NCI-H524 treated with DMSO at 0.1 percent for 48 hours (cell line): ENCODE results near the gene MAGI1.
"Not testable (repeated sequence)": the region's sequence is repeated elsewhere in the genome, so short reads cannot be mapped to it uniquely, and the experiment has no call there.

Experiments
- DNase-seq: peaks from one replicate; lab custom pipeline; 2025; lab: John Stamatoyannopoulos, UW

Gene MAGI1

DNA sequence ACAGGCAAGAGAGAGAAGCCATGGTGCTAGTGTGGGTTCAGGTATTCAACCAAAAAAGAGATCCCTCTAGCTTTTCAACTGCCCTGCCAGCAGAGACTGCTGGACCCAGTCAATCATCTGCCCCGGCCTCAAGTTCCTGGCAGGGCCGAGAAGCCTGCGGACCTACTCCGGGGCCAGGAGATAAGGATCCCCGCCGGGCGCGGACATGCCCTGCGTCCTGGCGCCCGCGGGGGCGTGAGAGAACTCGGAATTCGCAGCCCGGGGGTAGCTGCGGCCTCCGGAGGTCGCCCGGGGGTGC is 821 bp upstream of the MAGI1 start:
- DNase-seq, result no peak

DNA sequence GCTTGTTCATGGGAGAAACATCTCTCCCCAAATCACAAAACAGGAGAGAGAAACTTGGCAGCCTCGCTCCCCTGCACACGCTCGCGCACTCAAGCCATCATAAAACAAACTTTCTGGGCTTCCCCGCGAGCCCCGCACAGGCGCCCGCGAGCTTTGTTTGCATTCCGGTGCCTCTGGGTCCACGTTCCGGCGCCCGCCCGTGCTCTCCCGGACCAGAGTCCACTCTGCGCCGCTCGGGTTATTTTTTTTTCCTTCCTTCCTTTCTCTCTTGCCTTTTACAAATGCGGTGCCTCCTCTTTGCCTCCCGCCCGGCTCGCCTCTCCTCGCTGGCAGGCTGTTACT is 363 bp downstream of the MAGI1 start:
- no peak for DNase-seq

DNA sequence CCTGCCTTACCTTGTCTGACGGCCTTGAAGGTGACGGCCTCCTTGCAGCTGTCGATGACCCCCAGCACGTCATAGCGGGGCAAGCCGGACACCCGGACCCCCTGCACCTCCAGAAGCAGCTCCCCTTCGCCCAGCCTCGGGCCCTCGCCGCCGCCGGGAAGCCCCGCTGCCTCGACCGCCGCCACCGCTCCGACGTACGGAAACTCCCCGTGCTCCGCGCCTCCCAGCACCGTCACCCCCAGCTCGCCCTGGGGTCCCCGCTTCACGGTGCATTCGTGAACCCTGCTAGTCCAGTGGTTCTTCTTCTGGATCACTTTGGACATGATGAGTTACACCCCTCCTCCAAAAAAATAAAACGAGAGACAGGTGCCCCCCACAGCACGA is 740 bp downstream of the MAGI1 start:
- DNase-seq, result no peak

DNA sequence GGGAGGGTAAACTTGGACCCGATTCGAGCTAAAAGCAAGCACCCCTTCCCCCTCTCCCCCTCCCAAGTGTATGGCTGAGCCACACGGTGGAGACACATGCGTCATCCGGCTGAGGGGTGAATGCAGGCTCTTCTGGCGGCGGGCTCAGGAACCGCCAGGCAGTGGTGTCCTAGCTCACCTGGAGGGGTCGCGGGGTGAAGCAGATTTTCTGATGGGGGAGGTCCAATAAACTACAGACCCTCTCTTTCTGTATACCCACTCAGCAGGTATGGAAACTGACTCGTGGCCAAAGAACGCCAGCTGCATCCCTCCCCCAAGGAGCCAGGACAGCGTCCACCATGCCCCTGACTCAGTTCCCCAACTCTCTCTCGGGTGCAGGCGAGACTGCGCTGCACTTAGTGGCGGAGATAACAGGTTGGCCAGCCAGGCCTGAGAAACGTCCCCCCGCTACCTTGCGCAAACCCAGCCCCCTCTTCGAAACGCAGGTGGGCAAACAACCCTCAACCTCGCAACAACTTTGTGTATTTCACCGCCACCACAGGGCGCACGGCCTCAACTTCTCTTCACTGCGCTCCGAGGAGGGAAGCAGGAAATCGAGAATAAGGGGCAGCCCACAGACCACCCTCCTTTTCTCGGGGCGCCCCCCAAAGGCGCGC is 1.3 kb downstream of the MAGI1 start:
- DNase-seq, result peak; percentile 1

DNA sequence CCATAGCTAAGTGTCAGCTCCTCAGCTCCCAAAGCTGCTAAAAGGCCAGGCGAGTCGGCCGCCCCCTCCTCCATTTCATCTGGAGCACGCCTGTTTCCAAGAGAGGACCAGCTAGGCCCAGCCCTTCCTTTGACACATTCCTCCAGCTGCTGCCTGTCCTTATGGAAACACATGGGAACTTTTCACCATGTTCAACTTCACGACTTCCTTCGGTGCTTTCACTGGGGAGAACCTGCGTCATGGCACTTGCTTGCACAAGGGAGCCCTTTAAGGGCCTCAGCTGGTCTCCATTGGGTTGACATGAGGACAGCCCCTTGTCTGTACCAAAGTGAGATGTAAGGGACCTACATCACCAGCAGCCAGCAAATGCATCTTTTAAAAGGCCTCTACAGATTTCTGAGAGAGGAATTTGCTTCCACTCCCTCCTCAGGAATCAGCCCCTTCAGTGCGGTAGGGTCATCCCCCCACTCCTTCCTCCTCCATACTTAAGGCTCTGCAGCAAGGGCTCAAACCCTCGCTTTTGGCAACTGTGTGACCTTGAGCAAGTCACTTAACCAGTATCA is 2.1 kb downstream of the MAGI1 start:
- no peak for DNase-seq

DNA sequence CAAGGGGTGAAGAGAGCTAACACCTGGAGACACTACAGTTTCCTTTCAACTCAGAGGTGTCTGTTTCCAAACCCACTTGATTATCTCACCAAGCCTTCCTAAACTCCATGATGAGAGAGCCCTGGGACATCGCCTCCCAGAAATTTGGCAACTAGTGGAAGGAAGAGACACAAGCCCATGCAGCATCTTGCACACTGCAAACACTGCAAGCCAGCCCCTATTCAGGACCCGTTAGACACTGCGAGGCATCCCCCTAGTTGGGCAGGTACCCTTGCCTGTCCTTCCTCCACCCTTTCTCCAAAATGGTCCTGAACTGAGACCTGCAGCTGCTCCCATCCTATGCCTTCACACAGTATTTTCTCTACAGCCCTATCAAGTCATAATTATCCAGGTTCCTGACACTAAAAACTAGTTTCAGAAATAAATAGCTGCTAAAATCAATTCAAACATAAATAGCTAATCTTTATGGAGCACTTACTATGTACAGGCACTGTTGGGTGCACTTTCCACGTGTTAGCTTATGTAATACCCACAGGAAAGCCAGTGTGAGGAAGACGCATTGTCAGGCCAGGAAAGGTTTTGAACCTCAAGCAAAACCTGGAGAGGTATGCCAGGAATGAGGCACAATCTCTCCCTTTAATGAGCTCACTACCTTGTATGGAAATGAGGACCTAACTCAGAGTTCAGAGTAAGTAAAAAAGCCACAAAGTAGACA is 2.8 kb downstream of the MAGI1 start:
- no peak for DNase-seq

DNA sequence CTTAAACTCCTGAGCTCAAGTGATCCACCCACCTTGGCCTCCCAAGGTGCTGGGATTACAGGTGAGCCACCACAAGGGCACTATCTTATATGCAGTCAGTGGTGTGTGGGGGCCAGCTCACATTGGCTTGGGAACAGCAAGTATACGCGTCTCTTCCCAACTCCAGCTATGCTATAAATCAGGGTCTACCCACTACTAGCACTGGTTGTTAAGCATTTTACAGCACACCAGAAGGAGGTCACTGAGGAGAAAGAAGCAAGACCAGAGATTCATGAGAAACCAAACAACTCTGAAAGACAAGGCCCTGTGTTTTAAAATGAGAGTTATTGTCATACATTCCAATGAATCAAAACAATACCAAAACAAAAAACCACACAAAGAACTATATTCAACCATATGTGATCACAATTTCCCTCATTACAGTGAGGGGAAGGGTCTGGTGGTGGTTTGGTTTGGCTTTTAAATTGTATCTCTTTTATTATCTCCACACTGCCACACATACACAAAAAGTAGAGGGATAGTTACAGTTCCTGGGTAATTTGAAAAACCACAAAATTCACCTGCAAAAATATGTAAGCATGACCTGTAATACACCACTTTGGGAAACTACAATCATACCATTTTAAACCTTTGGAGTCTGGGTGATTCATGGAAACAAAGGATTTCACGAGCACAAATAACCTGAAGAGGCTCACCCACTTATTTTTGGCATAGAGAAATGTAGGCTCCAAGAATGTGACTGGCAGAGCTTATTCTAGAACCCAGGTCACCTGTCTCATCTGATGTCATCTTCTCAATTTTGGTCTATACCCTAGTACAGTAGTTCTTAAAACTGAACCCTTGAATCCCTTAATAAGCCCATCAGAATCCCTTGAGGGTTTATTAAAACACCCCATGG is 5.2 kb downstream of the MAGI1 start:
- no peak for DNase-seq

DNA sequence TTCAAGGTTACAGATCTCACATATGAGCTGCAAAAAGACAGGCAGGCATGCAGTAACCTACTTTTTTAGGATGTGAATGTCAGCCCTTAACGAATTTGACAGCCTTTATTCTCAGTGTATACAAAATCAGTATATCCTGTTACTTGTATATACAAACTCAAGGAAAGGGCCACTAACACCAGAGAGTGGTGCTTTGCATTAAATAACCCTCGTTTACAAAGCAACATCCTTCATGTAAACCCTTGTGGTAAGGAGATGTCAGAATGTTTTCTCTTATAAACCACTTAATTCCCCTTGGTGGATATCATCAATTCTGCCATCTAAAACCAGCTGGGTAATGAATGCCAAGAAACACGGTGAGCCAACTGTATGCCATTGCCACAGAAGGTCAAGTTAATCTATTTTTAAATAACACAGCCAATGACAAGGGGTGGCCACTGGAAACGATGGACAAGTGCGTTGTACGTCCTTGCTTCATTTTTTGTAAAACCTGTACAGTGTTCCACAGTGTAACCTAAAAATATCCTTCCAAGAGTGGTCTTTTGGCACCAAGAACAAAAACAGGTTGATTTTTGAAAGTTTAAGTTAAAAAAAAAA is 7.5 kb downstream of the MAGI1 start:
- DNase-seq, result no peak

DNA sequence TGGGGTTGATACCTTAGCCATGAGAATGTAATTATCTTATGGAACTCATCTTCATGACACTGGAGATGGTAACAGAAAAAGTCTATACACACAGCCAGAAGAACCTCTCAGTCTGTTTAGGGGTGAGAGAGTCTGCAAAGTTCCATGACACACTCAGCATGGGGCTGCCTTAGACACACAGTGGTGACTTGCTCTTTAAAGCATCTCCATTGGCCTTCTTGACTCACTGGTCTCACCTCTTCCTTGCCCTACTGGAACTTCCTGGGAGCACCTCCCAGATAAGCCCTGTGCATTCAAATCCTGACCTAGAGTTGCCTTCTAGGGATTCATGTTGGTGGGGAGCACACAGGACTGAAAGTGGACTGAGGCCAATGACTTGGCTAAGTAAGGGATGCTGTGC is 9.3 kb downstream of the MAGI1 start:
- no peak for DNase-seq

DNA sequence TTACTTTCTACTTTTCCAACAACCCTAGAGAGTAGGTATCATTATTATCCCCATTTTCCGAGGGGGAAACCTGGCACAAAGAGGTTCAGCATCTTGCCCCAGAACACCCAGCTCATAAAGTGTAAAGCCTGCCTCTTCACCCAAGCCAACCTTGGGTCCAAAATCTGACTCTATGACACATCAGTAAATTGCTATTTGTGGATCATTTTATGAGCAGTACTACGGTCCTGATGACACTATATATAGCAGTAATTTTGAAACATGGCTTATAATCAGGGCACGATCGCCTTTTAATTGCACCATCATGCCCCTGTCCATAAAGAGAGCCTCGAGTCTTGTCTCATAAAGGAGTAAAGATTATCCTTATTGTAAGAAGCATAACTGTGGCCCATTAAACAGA is 9.7 kb downstream of the MAGI1 start:
- DNase-seq, result no peak

DNA sequence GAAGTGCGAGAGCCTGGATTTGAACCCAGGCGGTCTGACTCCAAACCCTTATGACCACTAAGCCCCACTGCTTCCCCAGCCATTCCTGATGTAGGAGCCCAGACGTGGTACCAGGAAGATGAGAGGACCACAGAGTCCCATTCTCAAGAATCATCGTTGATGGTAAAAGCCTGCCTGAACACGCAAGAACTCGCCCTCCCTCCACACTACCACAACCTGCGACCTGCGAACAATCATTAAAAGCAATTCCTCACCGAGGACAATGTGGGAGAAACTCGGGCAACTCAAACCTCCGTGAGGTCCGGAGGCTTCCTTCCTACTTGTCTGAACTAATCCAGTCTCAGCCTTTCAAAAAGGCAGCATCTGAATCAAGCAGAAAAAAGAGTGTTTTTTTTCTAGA is 10.3 kb downstream of the MAGI1 start:
- no peak for DNase-seq

DNA sequence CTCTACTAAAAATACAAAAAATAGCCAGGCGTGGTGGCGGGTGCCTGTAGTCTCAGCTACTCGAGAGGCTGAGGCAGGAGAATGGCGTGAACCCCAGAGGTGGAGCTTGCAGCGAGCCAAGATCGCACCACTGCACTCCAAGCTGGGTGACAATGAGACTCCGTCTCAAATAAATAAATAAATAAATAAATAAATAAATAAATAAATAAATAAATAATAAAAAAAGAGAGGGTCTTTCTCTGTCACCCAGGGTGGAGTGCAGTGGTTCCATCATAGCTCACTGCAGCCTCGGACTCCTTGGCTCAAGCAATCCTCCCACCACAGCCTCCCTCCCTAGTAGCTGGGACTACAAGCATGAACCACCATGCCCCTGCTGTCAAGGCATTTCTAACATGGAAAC is 11.6 kb downstream of the MAGI1 start:
- not testable (repeated sequence) for DNase-seq

DNA sequence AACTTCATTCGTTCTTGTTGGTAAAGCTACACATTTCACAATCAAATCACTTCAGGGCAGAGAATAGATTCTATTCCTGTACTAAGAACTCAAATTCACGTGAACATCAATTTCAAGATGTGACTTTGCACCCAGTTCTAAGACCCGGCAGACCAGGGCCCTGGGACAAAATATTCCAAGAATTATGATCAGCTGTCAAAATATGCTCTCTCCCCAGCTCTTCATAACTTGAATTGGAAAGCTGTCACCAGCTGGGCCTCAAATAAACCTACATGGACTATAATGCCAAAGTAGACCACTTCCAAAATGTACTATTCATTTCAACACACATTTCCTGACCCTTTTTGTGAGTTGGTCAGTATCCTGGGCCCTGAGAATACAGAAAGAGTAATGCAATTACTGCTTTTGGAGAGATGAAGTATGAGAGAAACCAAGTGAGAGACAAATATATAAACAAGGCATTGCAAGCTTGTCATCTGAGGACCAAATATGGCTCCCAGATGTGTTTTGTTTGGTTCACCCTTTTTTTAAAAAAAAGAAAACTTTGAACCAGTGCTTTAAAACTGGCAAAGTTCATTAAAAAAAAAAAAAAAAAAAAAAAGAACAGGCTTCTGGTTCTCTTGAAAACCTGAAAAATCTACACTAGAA is 14.9 kb downstream of the MAGI1 start:
- no peak for DNase-seq

DNA sequence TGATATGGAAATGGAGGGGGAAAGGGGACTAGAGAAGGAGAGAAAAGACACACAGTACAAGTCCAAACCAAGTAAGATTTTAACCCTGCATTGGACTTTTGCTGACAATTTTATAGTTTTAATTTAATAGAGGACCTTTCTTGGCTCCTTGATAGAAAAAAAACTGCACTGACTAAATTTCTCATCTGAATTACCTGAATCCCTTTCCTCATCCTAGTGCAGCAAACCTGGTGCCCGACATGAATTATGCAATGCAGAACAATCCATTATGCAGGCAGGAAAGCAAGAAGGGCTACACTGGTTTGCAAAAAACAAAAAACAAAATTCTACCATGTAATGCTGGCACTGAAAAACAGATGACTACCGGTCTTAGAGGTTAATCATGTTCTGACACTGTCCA is 15.5 kb downstream of the MAGI1 start:
- DNase-seq, result no peak

DNA sequence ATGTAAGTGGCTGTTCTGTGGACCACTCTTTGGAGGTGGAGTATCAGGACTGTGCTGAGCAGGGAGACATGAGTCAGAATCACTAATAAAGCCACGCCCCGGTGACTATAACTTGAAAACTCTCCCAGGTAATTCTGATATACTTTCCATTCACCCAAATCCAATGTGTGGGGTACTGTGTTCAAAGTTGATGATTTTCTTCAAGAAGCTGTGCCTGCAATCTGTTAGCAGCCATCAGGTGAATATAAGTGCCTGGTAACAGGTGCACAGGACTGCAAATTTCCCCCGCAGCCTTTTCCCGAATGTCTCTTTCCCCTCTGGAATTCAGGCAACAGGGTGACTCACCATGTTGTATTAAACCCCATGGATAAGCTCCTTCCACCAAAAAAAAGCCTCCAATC is 17.0 kb downstream of the MAGI1 start:
- no peak for DNase-seq

DNA sequence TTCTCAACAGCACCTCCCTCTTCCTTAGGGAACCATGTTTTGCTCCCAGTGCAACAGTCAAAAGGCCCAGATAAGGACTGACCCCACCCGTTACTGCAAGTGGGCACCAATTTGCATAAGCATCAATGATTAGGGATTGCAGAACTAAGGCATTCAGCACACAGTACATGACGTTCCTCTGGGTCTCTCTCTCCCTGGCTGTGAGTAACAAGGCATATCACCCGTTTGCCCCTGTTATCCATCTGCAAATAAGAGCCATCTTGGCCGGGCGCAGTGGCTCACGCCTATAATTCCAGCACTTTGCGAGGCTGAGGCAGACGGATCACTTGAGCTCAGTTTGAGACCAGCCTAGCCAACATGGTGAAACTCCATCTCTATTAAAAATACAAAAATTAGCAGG is 18.8 kb downstream of the MAGI1 start:
- DNase-seq, result no peak

DNA sequence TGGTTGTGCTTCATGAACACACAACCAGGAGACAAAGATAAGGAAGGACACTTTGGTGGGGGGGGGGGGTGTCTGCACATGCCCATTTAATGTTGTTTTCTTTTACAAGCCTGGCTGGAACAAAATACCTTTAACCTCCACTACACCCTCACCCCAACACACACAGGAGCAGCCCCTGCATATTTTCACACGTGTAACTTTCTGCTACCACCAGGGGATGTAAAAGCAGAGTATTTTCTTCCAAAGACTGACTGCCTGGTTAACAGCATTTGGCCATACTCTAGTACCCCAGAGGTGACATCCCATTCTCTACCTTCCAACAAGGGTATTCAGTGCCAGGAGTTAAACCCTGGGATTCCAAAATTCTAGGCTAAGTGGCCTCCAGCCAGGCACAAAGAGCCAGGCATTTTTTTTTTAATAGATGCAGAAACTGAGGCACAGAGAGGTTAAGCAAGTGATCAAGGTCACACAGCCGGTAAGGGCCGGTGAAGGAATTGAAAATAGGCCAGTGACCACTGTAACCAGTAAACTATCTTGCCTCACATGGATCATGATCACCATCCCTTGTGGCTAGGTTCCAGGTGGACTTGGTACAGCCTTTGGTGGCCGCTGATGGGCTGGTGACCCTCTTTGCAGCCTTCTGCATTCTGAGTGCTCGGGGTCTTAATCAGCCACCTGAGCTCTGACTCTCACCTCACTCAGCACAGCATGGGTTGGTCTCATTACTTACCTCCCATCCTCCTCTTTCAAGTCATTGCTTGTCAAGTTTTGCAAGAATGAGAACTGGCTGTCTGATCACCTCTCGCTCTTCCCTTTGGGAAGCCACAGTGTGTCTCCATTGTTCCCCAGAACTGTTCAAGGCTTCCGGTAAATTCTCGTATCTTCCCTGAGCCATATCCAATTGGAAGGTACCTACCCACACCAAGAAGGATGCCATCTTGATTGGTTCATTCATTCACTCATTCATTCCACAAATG is 20.4 kb downstream of the MAGI1 start:
- no peak for DNase-seq

DNA sequence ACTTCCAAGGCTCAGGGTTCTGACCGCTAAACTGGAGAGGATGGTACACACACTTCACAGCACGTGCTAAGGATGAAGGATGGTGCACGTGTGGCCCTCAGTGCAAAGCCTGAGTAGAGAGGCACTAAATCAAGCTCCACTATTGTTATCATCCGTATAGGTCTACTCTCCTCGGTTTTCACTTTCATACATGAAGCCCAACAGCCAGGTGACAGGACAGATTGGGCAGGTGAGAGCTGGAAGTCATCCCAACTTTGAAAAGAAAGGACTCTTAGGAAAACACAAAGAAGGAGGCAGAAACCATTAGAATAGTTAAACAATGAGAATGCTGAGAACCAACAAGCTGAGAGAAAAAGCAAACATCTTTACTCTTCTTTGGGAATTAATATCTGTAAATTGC is 21.1 kb downstream of the MAGI1 start:
- no peak for DNase-seq

DNA sequence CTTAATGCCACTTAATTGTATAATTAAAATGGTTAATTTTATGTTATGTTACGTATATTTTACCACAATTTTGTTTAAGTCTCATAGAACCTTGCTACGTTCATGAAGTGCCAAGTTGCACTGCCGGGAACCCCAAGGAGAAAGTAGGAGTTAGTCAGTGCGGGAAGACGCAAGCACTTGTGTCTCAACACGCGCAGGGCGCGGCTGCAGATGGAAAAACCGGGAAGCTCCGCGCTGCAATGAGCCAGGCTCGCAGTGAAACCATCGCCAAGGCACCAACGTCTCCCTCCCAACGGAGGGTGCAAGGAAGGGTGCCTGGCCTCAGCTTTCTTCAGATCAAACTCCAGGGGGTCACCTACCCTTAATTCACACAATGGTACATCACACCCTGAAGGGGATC is 21.6 kb downstream of the MAGI1 start:
- DNase-seq, result no peak

DNA sequence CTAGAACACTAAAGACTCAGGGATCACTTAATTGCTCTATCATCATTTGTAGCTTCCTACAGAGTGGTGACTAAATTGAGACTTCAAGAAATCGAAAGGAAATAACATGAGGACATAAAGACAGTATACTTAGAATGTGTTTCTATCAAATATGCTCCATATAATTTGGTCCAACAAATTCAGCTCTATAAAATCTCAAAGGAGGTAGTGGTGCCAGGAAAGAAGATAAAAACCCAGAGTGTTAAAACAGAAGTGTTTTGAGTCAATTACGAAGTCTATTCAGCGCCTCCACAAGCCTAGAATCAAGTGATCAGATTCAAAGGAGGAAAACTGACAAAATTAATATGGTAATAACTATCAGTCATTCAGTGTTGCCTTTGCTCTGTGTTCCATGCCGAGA is 22.9 kb downstream of the MAGI1 start:
- DNase-seq, result no peak

DNA sequence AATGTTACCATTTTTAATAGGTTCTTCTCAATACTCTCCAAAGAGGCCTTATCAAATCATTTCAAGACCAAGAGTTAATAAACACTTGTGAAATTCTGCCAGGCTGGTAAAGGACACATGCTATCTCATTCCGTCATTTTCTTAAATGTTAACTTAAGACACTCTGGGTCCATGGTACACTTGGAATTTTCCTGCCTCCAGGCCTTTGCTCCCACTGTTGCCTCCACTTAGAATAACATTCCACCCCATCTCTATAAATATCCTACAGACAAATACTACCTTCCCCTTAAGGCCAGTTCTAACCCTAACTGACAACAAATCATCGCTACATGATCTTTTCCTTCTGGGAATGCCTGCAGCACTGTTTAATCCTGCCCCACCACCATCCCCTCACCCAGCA is 24.1 kb downstream of the MAGI1 start:
- no peak for DNase-seq
